GM23338 (cell line): Measurements from ENCODE around the gene LRRC2. TPM values are rescaled to one million over a fixed set of nuclear protein-coding genes. Genes with fewer than 3 reads are reported as not detected.

Experiments
- CREB1 ChIP-seq: fragments of 250-450 bp; sonication (Bioruptor Pico); IDR thresholded peaks from 2 replicates; pipeline ENCODE4 v1.5.0; 2020; ENCODE audit warnings: low read depth, mild to moderate bottlenecking, moderate library complexity
- CTCF ChIP-seq, 2 experiments: fragments of 200-600 bp in 1 of 2; sonication (generic) in 1 of 2; conservative IDR thresholded peaks; 2 replicates each; pipeline versions ENCODE4 v1.5.1 to v1.6.1; 2016 to 2017; ENCODE audit warnings: antibody characterized with exemption in 2 of 2, low read depth in 2 of 2, mild to moderate bottlenecking in 2 of 2, moderate library complexity in 1 of 2
- EZH2 ChIP-seq: fragments of 200-600 bp; sonication (generic); IDR thresholded peaks from one replicate; pipeline ENCODE4 v1.8.0; 2017; ENCODE audit warnings: antibody characterized with exemption, mild to moderate bottlenecking, low read depth; ENCODE audit not compliant: unreplicated experiment
- POLR2AphosphoS5 ChIP-seq: IDR thresholded peaks from 2 replicates; pipeline ENCODE4 v1.6.1; 2016; ENCODE audit warnings: antibody characterized with exemption, low read depth
- REST ChIP-seq: IDR thresholded peaks from one replicate; pipeline ENCODE4 v1.6.1; 2018; ENCODE audit warnings: antibody characterized with exemption; ENCODE audit not compliant: unreplicated experiment
- STAT1 ChIP-seq: IDR thresholded peaks from one replicate; pipeline ENCODE4 v1.6.1; 2016; ENCODE audit warnings: antibody characterized with exemption; ENCODE audit not compliant: unreplicated experiment
- ZNF331 ChIP-seq: fragments of 250-450 bp; sonication (Bioruptor Pico); IDR thresholded peaks from 2 replicates; pipeline ENCODE4 v1.5.0; 2020; ENCODE audit warnings: low read depth, mild to moderate bottlenecking, moderate library complexity
- ZNF462 ChIP-seq: fragments of 250-450 bp; sonication (Bioruptor Pico); IDR thresholded peaks from 2 replicates; pipeline ENCODE4 v1.5.0; 2020; ENCODE audit warnings: mild to moderate bottlenecking, moderate library complexity
- polyA plus RNA-seq: library from polyadenylated mRNA; unstranded; fragments of >200 nt; fragmentation: Nextera tagmentation; extraction: Ambion mirVana; gene quantifications from 2 replicates; pipeline ENCODE4 v1.2.1, GENCODE V29; 2016
- total RNA-seq: library from RNA; depleted of rRNA; stranded (reverse); fragments of >200 nt; shearing (Covaris generic); gene quantifications from 2 replicates; pipeline ENCODE4 v1.2.3, GENCODE V29; 2014

LRRC2 gene
- total and polyA plus RNA-seq, 2 experiments from 2014 or later, result 6.5 to 7.1 TPM

- TF ChIP-seq ZNF462 (CRISPR knock-in tag), result no peak
- no peak for TF ChIP-seq ZNF331 (CRISPR knock-in tag)
- no peak for TF ChIP-seq EZH2
- TF ChIP-seq POLR2AphosphoS5, result no peak
- TF ChIP-seq REST, result no peak
- no peak for TF ChIP-seq CREB1
- TF ChIP-seq CTCF (conservative IDR thresholded peaks at IDR 0.05; ENCODE audit: low read depth in 2 of 2), result no peak
- no peak for TF ChIP-seq STAT1
Measured at GRCh38 chr3:46524832-46525231, 41.3 kb downstream of the LRRC2 start (continued).
